ENCODE data around the gene NR5A2. TPM values are rescaled to one million over a fixed set of nuclear protein-coding genes. Genes with fewer than 3 reads are reported as not detected.

NR5A2 gene
- polyA plus RNA-seq, 1 donor (not counting 4 experiments of a cell fraction or from before 2014, with no cell fraction given): 0.05 TPM

DNA sequence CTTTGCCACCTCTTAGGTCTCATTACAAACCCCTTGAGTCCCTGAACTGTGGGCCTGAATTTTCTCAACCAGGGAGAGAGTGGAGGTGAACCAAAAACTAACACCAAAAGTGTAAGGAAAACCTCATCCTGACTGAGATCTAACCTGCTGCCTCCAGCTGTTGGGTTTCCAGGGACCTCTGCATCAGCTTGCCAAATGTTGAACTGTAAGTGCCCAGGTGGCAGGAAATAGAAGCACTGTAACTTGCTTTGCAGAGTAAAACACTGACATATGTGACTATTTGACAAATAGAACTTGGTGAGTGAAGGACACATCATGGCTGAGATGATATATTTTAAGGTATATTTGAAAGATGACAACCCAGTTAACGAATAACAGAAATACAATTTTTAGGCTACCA is 48.4 kb upstream of the NR5A2 start:
- Histone ChIP-seq H3K27ac (ENCODE audit: control insufficient read depth, insufficient read depth, low read length) (no peak overlapping the region), H3K36me3 (ENCODE audit: control insufficient read depth in 2 of 2, extremely low read depth in 1 of 2, insufficient read depth in 2 of 2, low read length in 2 of 2) (no peaks in the 10 kb centered on the region), H2AFZ (ENCODE audit: control insufficient read depth, low read length) (no peak overlapping the region), H3K9me1 (ENCODE audit: control insufficient read depth, extremely low read depth, insufficient read depth, low read length) (no peaks in the 10 kb centered on the region), H3K79me2 (ENCODE audit: control insufficient read depth, insufficient read depth, low read length) (no peaks in the 10 kb centered on the region), H3K4me2 (ENCODE audit: control insufficient read depth, extremely low read depth, insufficient read depth, low read depth, low read length) (no peak overlapping the region), H3K9me3 (ENCODE audit: control insufficient read depth, low read depth, low read length) (no peaks in the 10 kb centered on the region), H3K4me3 (ENCODE audit: control insufficient read depth in 2 of 3, extremely low read depth in 1 of 3, insufficient read depth in 2 of 3, low read depth in 1 of 3, low read length in 3 of 3) (no peak overlapping the region), H3K4me1 (ENCODE audit: control insufficient read depth, extremely low read depth, insufficient read depth, low read length) (no peaks in the 10 kb centered on the region), H4K20me1 (ENCODE audit: control insufficient read depth, extremely low read depth, insufficient read depth, low read length) (no peaks in the 10 kb centered on the region), H3K9ac (ENCODE audit: control insufficient read depth, extremely low read depth, insufficient read depth, low read length) (no peak overlapping the region), H3K27me3 (ENCODE audit: control insufficient read depth, extremely low read depth, insufficient read depth, low read length) (no peaks in the 10 kb centered on the region)
- FAIRE-seq (no peak), DNase-seq (ENCODE audit: low read depth, low spot score) (no peak)
- dilution Hi-C loops (cut with MboI; ENCODE audit: extremely low pct_ligation_motif_present, low sequenced_read_pairs): no loop called here
- TF ChIP-seq EZH2 (IDR thresholded peaks at IDR 0.05; ENCODE audit: low read length): no peak
- TF ChIP-seq, protein P1, sequence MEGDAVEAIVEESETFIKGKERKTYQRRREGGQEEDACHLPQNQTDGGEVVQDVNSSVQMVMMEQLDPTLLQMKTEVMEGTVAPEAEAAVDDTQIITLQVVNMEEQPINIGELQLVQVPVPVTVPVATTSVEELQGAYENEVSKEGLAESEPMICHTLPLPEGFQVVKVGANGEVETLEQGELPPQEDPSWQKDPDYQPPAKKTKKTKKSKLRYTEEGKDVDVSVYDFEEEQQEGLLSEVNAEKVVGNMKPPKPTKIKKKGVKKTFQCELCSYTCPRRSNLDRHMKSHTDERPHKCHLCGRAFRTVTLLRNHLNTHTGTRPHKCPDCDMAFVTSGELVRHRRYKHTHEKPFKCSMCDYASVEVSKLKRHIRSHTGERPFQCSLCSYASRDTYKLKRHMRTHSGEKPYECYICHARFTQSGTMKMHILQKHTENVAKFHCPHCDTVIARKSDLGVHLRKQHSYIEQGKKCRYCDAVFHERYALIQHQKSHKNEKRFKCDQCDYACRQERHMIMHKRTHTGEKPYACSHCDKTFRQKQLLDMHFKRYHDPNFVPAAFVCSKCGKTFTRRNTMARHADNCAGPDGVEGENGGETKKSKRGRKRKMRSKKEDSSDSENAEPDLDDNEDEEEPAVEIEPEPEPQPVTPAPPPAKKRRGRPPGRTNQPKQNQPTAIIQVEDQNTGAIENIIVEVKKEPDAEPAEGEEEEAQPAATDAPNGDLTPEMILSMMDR (optimal IDR thresholded peaks at IDR 0.05 in 1 of 3, IDR thresholded peaks at IDR 0.05 in 1 of 3, conservative IDR thresholded peaks at IDR 0.05 in 1 of 3; ENCODE audit: extremely low read depth in 1 of 3, insufficient read depth in 2 of 3, low read length in 3 of 3): no peak

DNA sequence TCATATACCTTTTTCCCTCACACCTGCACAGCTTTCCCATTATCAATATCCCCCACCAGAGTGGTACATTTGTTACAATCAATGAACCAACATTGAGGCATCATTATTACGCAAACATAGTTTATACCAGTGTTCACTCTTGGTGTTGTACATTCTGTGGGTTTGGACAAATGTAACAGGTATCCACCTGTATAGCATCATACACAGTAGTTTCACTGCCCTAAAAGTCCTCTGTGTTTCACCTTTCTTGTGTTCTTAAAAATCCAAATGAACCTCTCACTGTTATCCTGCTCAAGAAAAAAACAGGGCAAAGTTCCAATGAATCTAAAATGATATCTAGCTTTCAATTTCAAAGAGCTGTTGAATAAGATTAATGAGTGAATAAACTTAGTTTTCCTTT is 45.9 kb upstream of the NR5A2 start:
- no peaks in the 10 kb centered on the region for H4K20me1 ChIP-seq (ENCODE audit: control insufficient read depth, extremely low read depth, insufficient read depth, low read length)
- no peaks in the 10 kb centered on the region for H3K9me1 ChIP-seq (ENCODE audit: control insufficient read depth, extremely low read depth, insufficient read depth, low read length)
- no peak overlapping the region for H3K4me2 ChIP-seq (ENCODE audit: control insufficient read depth, extremely low read depth, insufficient read depth, low read depth, low read length)
- DNase-seq (ENCODE audit: low read depth, low spot score) (no peak), FAIRE-seq (no peak)
- no peaks in the 10 kb centered on the region for H3K79me2 ChIP-seq (ENCODE audit: control insufficient read depth, insufficient read depth, low read length)
- no peak overlapping the region for H3K9ac ChIP-seq (ENCODE audit: control insufficient read depth, extremely low read depth, insufficient read depth, low read length)
- dilution Hi-C loops (cut with MboI; ENCODE audit: extremely low pct_ligation_motif_present, low sequenced_read_pairs): no loop called here
- H3K9me3 ChIP-seq (ENCODE audit: control insufficient read depth, low read depth, low read length): no peaks in the 10 kb centered on the region
- no peak overlapping the region for H2AFZ ChIP-seq (ENCODE audit: control insufficient read depth, low read length)
- H3K4me1 ChIP-seq (ENCODE audit: control insufficient read depth, extremely low read depth, insufficient read depth, low read length): no peaks in the 10 kb centered on the region
- H3K27me3 ChIP-seq (ENCODE audit: control insufficient read depth, extremely low read depth, insufficient read depth, low read length): no peaks in the 10 kb centered on the region
- H3K4me3 ChIP-seq (ENCODE audit: control insufficient read depth in 2 of 3, extremely low read depth in 1 of 3, insufficient read depth in 2 of 3, low read depth in 1 of 3, low read length in 3 of 3): no peak overlapping the region
- H3K36me3 ChIP-seq (ENCODE audit: control insufficient read depth in 2 of 2, extremely low read depth in 1 of 2, insufficient read depth in 2 of 2, low read length in 2 of 2): no peaks in the 10 kb centered on the region
- H3K27ac ChIP-seq (ENCODE audit: control insufficient read depth, insufficient read depth, low read length): no peak overlapping the region
- no peak for TF ChIP-seq EZH2 (IDR thresholded peaks at IDR 0.05; ENCODE audit: low read length)
- TF ChIP-seq, protein P1 (optimal IDR thresholded peaks at IDR 0.05 in 1 of 3, IDR thresholded peaks at IDR 0.05 in 1 of 3, conservative IDR thresholded peaks at IDR 0.05 in 1 of 3; ENCODE audit: extremely low read depth in 1 of 3, insufficient read depth in 2 of 3, low read length in 3 of 3): no peak

Measured in keratinocyte (primary cell).